Spinal cord (tissue), 10 donors: ENCODE data around the gene GLB1L3. TPM values are rescaled to one million over a fixed set of nuclear protein-coding genes. Genes with fewer than 3 reads are reported as not detected.
A peak's percentile ranks its signal among the peaks of the same experiment; 100 is the strongest.

Experiments used
- DNase-seq, 6 donors: peaks; one replicate each; pipeline versions ENCODE4 v3.0.0 to v3.0.0-alpha.2; 2013 to 2015; ENCODE audit warnings: low spot score in 6 of 6, low read depth in 4 of 6
- H3K27ac ChIP-seq: one replicate; pipeline ENCODE4 v1.5.1; 2013; ENCODE audit warnings: low read depth, low read length, control low read depth
- H3K27me3 ChIP-seq: one replicate; pipeline ENCODE4 v1.6.1; 2013; ENCODE audit warnings: low read length; ENCODE audit not compliant: control insufficient read depth, insufficient read depth
- H3K36me3 ChIP-seq: one replicate; pipeline ENCODE4 v1.6.1; 2013; ENCODE audit warnings: low read length; ENCODE audit not compliant: control insufficient read depth, insufficient read depth
- H3K4me1 ChIP-seq: one replicate; pipeline ENCODE4 v1.6.1; 2013; ENCODE audit warnings: low read length; ENCODE audit not compliant: control insufficient read depth, insufficient read depth
- H3K4me3 ChIP-seq: one replicate; pipeline ENCODE4 v1.5.1; 2013; ENCODE audit warnings: low read depth, low read length, control low read depth
- H3K9me3 ChIP-seq: one replicate; pipeline ENCODE4 v1.6.1; 2013; ENCODE audit warnings: low read length; ENCODE audit not compliant: control insufficient read depth, insufficient read depth
- WGBS: methylation state at CpG from one replicate; pipeline ENCODE4 v1.1.5; 2013; ENCODE audit warnings: missing lambda C conversion rate; ENCODE audit not compliant: insufficient coverage; 5-methylcytosine and 5-hydroxymethylcytosine counted together
- polyA plus RNA-seq, 2 donors: library from polyadenylated mRNA; unstranded; fragments of 120-200 nt; gene quantifications; one replicate each; pipeline ENCODE4 v1.2.1, GENCODE V29; 2013; ENCODE audit not compliant: insufficient read length in 2 of 2
- total RNA-seq, 2 donors: library from RNA; depleted of rRNA in 1 of 2; stranded (reverse); fragments of 120-200 nt in 1 of 2; fragments of >200 nt in 1 of 2; gene quantifications; one replicate each; pipeline versions ENCODE4 v1.2.3 to v1.2.4, GENCODE V29; 2013 to 2014
- donor health status: healthy.

The GLB1L3 gene
- total and polyA plus RNA-seq, 4 donors: 0.28 to 2.9 (median 1.7) TPM

GRCh38 chr11:134322553-134322952 is 46.4 kb downstream of the GLB1L3 start:
- WGBS: no CpG with 5 or more reads among the region's 4 CpGs

GRCh38 chr11:134328433-134328832 is 52.3 kb downstream of the GLB1L3 start:
- 100% methylated on average over 1 of the region's 1 CpG for WGBS

More at GRCh38 chr11:134322553-134322952, 46.4 kb downstream of the GLB1L3 start:
- Histone ChIP-seq H3K36me3 (no peaks in the 10 kb centered on the region), H3K27ac (no peak overlapping the region), H3K27me3 (no peaks in the 10 kb centered on the region), H3K9me3 (peaks cover 4% of the 10 kb centered on the region), H3K4me1 (no peaks in the 10 kb centered on the region), H3K4me3 (no peak overlapping the region)
- DNase-seq: no peak

GRCh38 chr11:134330611-134331353 is 54.6 kb downstream of the GLB1L3 start:
- Histone ChIP-seq H3K27ac (no peak overlapping the region), H3K9me3 (no peaks in the 10 kb centered on the region), H3K4me3 (peak overlapping the region; percentile 30), H3K4me1 (peaks cover 14% of the 10 kb centered on the region), H3K27me3 (peaks cover 3% of the 10 kb centered on the region), H3K36me3 (no peaks in the 10 kb centered on the region)
- peak in 2 of 6 donors; percentile 16 to 28 for DNase-seq
- 38% methylated on average over 19 of the region's 22 CpGs for WGBS

More at GRCh38 chr11:134328433-134328832, 52.3 kb downstream of the GLB1L3 start:
- DNase-seq: no peak
- H3K27me3 ChIP-seq: peaks cover 3% of the 10 kb centered on the region
- no peak overlapping the region for H3K4me3 ChIP-seq
- H3K27ac ChIP-seq: no peak overlapping the region
- no peaks in the 10 kb centered on the region for H3K9me3 ChIP-seq
- peaks cover 14% of the 10 kb centered on the region for H3K4me1 ChIP-seq
- H3K36me3 ChIP-seq: no peaks in the 10 kb centered on the region

- Histone ChIP-seq H3K27ac (no peak within 1 kb of the TSS), H3K9me3 (no peaks in the 10 kb centered on the region)
- DNase-seq: peak; percentile 36 to 90 (median 55)
Measured at GRCh38 chr11:134331354-134332188, 55.4 kb downstream of the GLB1L3 start, which contains the start of gene GLB1L2. GLB1L2 (plus strand) TSS chr11:134331988; CDS start chr11:134332062, 74 bp downstream.

GRCh38 chr11:134332189-134332631 is 56.0 kb downstream of the GLB1L3 start:
- under 1% methylated on average over 40 of the region's 40 CpGs for WGBS

More at GRCh38 chr11:134331354-134332188, 55.4 kb downstream of the GLB1L3 start, which contains the start of gene GLB1L2:
- WGBS: under 1% methylated on average over 57 of the region's 80 CpGs
- Histone ChIP-seq H3K36me3 (no peaks in the 10 kb centered on the region), H3K4me3 (peak within 1 kb of the TSS; percentile 39), H3K4me1 (peaks cover 14% of the 10 kb centered on the region), H3K27me3 (peaks cover 3% of the 10 kb centered on the region)

GRCh38 chr11:134332782-134333181 is 56.6 kb downstream of the GLB1L3 start:
- Histone ChIP-seq H3K27me3 (peaks cover 3% of the 10 kb centered on the region), H3K4me1 (peaks cover 14% of the 10 kb centered on the region), H3K36me3 (no peaks in the 10 kb centered on the region), H3K4me3 (no peak overlapping the region), H3K9me3 (no peaks in the 10 kb centered on the region), H3K27ac (no peak overlapping the region)
- DNase-seq: no peak
- no CpG with 5 or more reads among the region's 7 CpGs for WGBS

More at GRCh38 chr11:134332189-134332631, 56.0 kb downstream of the GLB1L3 start:
- no peaks in the 10 kb centered on the region for H3K9me3 ChIP-seq
- peak in 1 of 6 donors; percentile 14 for DNase-seq
- H3K4me3 ChIP-seq: peak overlapping the region; percentile 39
- H3K36me3 ChIP-seq: no peaks in the 10 kb centered on the region
- H3K27me3 ChIP-seq: peaks cover 3% of the 10 kb centered on the region
- no peak overlapping the region for H3K27ac ChIP-seq
- peaks cover 14% of the 10 kb centered on the region for H3K4me1 ChIP-seq

GRCh38 chr11:134333312-134333711 is 57.1 kb downstream of the GLB1L3 start:
- H3K27me3 ChIP-seq: peaks cover 3% of the 10 kb centered on the region
- peaks cover 14% of the 10 kb centered on the region for H3K4me1 ChIP-seq
- no peaks in the 10 kb centered on the region for H3K9me3 ChIP-seq
- H3K36me3 ChIP-seq: peaks cover 2% of the 10 kb centered on the region
- no peak for DNase-seq
- H3K27ac ChIP-seq: no peak overlapping the region
- no peak overlapping the region for H3K4me3 ChIP-seq
- 84% methylated on average over 7 of the region's 7 CpGs for WGBS

GRCh38 chr11:134333946-134334345 is 57.8 kb downstream of the GLB1L3 start:
- 83% methylated on average over 2 of the region's 3 CpGs for WGBS
- Histone ChIP-seq H3K27me3 (peaks cover 3% of the 10 kb centered on the region), H3K4me3 (no peak overlapping the region), H3K27ac (no peak overlapping the region), H3K4me1 (peaks cover 14% of the 10 kb centered on the region), H3K36me3 (peaks cover 2% of the 10 kb centered on the region), H3K9me3 (no peaks in the 10 kb centered on the region)
- no peak for DNase-seq

- 85% methylated on average over 6 of the region's 10 CpGs for WGBS
- peaks cover 3% of the 10 kb centered on the region for H3K27me3 ChIP-seq
- no peak overlapping the region for H3K4me3 ChIP-seq
- no peaks in the 10 kb centered on the region for H3K9me3 ChIP-seq
- peaks cover 14% of the 10 kb centered on the region for H3K4me1 ChIP-seq
- DNase-seq: no peak
- peaks cover 2% of the 10 kb centered on the region for H3K36me3 ChIP-seq
- H3K27ac ChIP-seq: no peak overlapping the region
Measured at GRCh38 chr11:134334796-134335571, 58.8 kb downstream of the GLB1L3 start.
